HG03095 (cell line): ENCODE data around the gene ZFP36L1.

Experiments used
- ATAC-seq: cut with Tn5 transposase; IDR thresholded peaks from one replicate; pipeline ENCODE4 v1.9.1; 2021; ENCODE audit warnings: moderate library complexity; ENCODE audit not compliant: unreplicated experiment

Gene ZFP36L1

DNA sequence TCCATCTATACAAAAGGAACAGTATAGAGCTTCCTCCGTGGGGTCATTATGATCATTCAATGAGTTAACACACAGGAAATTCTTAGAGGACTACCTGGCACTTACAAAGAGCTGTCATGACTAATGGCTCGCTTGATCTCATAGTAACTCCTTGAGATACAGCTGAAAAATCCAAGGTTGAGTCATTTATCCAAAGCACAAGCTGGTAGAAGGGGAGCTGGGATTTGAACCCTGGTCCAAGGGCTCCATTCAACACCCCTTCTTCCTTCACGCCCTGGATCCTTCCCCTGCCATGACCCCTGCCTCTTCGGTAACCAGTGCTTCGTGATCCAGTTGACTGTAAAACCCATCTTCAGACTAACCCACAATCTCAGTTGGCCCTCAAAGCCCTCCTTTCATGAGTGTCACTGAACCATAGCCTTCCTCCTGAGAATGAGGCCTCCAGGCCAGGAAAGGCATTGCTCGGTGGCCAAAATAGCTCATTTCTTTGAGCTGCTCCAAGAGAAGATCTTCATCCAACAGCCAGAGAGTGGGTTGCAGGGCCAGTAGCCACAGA lies 7.8 kb downstream of the ZFP36L1 start:
- ATAC-seq, result no peak

DNA sequence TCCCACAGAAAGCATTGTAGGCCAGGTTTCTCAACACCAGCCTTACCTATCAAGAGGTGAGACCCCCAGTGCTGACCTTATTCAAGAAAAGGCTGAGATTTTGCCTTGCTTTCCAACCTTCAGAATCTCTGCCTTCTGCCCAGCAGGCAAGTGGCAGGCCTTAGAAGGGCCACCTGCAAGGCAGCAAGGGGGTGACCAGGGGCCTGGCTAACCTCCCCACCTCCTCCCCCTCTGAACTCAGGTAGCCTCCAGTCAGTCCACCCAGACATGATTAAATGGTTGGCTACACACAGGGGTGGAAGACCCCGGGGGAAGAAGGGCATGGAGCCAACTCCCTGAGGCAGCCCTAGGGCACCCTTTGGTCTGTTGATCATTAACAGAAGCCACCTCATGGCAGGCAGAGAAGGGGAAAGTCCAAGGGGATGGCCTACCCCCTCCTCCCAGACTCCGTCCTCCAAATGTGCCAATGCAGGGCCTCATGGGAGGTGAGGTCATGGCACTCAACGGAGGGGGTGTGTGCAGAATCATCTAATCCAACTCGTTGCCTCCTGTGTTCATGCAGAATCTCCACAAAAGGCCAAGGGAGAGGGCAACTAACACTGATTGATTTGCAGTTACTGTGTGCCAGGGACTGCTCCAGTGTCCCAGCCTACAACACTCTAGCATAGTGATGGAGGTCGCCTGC lies 8.5 kb downstream of the ZFP36L1 start:
- ATAC-seq, result no peak

DNA sequence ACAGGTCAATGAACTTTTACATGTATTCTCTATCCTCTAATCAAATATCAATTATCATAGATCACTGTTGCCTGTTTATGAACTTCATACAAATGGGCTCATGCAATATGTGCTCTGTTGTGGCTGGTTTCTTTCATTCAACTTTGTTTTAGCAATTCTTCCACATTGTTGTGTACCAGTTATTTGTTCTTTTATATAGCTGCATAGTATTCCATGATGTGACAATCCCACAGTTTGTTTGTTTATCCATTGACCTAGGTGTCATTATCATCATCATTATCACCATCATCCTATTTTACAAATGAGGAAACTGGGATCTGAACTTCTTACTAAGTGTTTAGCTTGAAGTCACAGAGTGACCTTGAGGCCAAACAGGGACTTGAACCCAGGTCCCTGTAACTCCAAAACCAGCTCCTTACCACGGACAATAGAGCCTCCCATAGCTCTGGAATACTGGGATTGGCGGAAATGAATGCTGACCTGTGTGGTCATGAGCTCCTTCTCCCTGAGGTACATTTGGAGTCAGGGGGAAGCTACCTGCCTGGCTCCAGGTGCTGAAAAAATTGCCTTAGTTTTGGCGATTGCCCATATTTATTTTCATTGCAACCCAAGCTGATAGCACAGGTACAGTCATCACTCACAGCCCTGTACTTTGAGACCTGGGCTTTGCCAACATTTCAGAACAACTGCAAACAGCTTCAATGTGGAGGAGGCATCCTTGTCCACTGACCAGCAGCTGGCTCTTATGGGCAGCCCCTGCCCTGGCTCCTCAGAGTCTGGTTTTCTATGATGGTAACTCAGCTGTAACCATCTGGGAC lies 9.2 kb downstream of the ZFP36L1 start:
- no peak for ATAC-seq

- ATAC-seq, result no peak
Observed at GRCh38 chr14:68782091-68782981, 10.5 kb downstream of the ZFP36L1 start.

GRCh38 chr14:68781161-68782021 lies 11.5 kb downstream of the ZFP36L1 start:
- no peak for ATAC-seq

GRCh38 chr14:68780358-68781160 lies 12.3 kb downstream of the ZFP36L1 start:
- no peak for ATAC-seq

DNA sequence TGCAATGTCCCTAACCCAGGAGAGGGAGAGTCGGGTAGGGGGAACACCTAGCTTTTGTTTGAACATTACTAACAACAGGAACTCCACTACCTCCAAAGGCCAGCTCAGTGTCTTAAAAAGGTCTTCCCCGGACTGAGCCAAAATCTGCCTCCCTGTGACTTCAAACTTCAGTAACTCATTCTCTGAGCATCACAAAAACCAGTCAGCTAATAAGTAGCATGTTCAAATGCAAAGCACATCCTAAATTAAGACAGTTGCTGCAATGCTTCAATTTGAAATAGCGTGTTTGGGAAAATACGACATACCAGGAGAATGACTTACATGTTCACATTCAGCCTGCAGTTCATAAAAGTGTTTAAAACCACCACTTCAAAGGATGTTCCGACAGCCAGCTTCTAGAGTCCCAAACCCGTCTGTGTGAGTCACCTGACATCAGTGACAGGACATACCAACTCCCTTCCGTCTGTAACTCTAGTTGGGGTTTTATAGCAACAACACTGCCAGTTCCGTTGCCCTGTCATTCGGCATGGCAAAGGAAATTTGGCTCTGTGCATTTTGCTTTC lies 13.0 kb downstream of the ZFP36L1 start:
- ATAC-seq, result no peak

DNA sequence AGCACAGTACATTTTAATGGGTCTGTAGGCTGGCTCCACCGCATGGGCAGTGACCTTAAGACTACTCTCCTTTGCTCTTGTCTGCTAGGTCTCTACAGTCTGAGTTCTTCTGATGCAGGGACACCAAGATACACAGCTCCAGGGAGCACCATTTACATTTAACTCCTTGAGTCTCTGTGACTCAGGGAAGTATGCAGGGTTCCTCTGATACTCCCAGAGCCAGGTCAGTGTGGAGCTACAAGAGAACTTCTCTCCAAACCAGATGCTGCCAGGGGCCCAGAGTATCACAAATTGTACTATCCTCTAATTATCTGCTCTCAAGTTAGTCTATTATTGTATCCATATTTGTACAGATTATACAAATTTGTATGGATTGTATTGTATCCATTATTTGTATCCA lies 15.2 kb downstream of the ZFP36L1 start:
- ATAC-seq, result no peak

DNA sequence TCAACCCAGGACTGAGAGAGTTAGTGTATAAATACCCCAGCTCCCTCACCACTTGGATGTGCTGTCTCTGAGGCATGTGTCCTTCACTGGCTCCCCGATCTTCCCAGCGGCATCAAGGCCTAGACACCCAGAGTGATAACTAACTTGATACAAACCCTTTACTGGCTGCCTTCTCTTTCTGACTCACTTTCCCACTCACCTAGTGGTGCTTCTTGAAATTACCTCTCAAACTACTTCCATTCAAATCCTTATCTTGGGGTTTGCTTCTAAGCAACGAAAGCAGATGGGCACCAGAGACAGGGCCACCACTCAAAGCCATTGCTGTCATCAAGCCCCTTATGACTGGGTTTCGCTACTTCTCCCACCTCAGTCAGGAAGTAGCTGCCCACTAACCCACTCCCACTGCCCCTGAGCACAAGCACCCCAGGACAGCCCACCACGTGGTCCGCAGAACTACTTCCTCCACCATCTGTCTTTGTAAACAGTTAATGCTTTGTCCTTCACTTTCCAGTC lies 17.2 kb downstream of the ZFP36L1 start:
- no peak for ATAC-seq

DNA sequence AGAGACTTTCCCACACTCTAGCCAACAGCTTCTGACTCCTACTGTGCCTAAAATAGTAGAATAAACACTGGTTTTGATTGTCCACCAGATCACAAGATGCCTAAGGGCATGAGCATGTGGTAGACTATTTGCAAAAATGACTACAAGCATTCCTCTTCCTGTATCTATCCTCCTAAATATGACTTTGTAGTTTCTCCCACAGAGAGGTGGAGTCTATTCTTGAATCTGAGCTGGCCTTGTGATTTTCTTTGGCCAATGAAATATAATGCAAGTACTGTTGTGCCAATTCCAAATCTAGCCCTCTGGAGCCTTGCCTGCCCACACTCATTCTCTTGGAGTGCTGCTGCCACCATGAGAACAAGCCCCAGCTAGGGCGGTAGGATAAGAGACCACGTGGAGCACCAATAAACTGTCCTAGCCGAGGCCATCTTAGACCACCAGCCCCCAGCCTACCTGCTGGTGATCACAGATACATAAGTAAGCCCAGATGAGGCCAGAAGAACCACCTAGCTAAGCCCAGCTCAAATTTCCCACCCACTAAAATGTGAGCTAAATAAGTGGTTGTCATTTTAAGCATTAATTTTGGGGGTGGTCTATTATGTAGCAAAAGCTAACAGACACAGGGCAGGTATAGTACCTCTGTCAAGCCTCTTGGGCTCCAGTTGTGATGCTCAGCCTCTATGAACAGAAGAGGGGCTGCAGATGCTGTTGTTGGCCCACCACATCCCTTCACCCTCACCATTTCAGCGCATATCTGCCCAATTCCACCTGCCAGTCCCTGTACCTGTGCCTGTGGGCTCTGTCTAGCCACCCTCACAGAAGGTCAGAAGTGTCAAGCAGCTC lies 17.9 kb downstream of the ZFP36L1 start:
- ATAC-seq, result no peak

DNA sequence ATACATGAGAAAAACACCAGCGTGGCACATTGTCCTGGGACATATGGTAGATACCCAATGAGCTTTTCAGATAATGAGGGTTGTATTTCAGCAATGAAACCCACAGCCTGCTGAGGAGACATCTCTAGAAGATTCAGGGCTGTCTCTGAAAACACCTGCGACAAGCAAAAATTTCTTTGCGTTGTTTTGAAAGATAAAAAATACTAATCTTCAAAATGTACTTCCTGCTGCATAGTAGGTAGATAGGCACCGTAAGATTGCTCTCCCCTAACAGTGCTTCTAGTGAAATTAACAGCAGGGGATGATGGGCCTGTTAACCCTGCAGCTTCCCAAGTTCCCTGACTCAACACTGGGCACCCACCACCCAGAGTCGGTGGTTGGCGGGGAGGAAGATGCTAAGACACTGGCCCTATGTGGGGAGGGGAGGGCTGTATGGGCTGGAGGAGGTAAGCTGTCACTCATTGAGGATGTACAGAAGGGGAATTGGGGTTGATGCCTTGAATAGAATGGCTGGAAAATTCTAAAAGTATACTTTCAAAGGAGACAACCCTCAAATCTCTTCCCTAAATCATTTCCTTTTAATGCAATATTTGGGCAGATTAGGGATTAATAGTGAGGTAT lies 20.0 kb downstream of the ZFP36L1 start:
- ATAC-seq, result no peak

GRCh38 chr14:68771631-68772030 lies 21.2 kb downstream of the ZFP36L1 start:
- ATAC-seq, result no peak

- no peak for ATAC-seq
Observed at GRCh38 chr14:68770553-68771286, 22.1 kb downstream of the ZFP36L1 start.

DNA sequence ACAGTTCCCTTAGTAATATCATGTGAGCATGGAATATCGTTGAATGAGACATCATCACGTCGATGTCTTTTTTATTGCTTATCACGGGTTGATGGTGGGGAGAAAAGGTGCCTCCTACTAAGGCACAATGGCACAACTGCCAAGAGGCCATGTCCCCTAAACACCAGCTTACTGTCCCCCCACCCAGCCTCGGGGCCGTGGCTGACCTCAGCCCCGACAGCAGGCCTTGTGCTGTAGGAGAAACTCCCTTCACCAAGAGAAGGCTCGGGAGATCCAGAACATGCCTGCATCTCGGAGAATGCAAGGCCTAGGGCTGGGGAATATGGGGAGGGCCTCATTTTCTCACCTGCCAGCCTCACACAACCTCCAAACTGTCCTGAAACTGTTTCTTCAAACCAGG lies 22.8 kb downstream of the ZFP36L1 start:
- no peak for ATAC-seq

- ATAC-seq, result no peak
Observed at GRCh38 chr14:68768316-68768715, 24.6 kb downstream of the ZFP36L1 start.

DNA sequence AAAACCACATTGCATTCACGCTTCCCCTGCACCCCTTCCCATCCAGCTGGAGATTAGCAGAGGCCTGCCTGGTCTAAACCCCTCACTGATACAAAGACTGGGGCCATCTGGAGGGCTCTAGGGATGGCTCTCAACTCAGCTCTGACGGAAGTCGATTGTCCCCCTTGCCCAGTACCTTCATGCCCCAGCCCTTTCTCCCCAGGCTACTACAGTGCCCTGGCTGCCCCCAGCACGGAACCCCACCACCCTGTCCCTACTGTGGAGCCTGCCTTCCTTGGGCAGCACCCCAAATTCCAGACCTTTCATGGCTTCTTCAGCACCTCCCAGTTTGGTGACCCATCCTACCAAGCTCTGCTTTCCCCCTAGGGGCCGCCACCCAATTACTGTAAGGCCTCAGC lies 25.6 kb downstream of the ZFP36L1 start:
- ATAC-seq, result no peak
